ENCODE data around the gene ZSCAN30. TPM values are rescaled to one million over a fixed set of nuclear protein-coding genes. Genes with fewer than 3 reads are reported as not detected.
A peak's percentile ranks its signal among the peaks of the same experiment; 100 is the strongest.

The ZSCAN30 gene
- total and polyA plus RNA-seq, 9 of the 15 experiments (the other 6 are each of a cell fraction or from before 2014, with no cell fraction given) = 4.6 to 13.6 (median 10.8) TPM

DNA sequence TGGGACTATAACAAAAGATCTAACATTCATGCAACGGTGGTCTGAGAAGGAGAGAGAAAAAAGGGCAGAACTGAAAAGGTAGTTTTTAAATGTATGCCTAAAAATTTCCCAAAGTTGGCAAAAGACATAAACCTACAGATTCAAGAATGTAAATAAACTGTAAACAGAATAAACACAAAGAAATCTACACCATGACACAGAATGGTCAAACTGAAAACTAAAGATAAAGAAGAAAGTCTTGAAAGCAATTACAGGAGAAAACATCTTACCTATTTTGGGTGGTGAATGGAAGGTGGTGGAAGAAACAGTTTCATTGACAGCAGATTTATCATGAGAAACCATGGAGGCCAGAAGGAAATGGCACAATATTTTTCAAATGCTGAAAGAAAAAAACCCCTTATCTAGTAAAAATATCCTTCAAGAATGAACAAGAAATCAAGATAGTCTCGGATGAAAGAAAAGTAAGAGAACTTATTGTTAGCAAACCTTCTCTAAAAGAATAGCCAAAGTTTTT is 84.8 kb downstream of the ZSCAN30 start (continued):
- TF ChIP-seq, protein P1, sequence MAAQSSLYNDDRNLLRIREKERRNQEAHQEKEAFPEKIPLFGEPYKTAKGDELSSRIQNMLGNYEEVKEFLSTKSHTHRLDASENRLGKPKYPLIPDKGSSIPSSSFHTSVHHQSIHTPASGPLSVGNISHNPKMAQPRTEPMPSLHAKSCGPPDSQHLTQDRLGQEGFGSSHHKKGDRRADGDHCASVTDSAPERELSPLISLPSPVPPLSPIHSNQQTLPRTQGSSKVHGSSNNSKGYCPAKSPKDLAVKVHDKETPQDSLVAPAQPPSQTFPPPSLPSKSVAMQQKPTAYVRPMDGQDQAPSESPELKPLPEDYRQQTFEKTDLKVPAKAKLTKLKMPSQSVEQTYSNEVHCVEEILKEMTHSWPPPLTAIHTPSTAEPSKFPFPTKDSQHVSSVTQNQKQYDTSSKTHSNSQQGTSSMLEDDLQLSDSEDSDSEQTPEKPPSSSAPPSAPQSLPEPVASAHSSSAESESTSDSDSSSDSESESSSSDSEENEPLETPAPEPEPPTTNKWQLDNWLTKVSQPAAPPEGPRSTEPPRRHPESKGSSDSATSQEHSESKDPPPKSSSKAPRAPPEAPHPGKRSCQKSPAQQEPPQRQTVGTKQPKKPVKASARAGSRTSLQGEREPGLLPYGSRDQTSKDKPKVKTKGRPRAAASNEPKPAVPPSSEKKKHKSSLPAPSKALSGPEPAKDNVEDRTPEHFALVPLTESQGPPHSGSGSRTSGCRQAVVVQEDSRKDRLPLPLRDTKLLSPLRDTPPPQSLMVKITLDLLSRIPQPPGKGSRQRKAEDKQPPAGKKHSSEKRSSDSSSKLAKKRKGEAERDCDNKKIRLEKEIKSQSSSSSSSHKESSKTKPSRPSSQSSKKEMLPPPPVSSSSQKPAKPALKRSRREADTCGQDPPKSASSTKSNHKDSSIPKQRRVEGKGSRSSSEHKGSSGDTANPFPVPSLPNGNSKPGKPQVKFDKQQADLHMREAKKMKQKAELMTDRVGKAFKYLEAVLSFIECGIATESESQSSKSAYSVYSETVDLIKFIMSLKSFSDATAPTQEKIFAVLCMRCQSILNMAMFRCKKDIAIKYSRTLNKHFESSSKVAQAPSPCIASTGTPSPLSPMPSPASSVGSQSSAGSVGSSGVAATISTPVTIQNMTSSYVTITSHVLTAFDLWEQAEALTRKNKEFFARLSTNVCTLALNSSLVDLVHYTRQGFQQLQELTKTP (IDR thresholded peaks at IDR 0.05; ENCODE audit: low read depth in 1 of 2, partially characterized antibody in 2 of 2) = no peak
- TF ChIP-seq TRIM24 (IDR thresholded peaks at IDR 0.05) (peak in 1 of 2 experiments; percentile 51; a peak in 3 of 4 replicates), PML (IDR thresholded peaks at IDR 0.05; ENCODE audit: low read length) (no peak), CBX3 (IDR thresholded peaks at IDR 0.05; ENCODE audit: borderline replicate concordance in 1 of 2, low read length in 2 of 2) (peak in 1 of 2 experiments; percentile 38; a peak in 1 of 3 replicates), SMC3 (conservative IDR thresholded peaks at IDR 0.05; ENCODE audit: insufficient read depth, low read depth, low read length) (no peak), CBX5 (IDR thresholded peaks at IDR 0.05; ENCODE audit: borderline replicate concordance, low read depth) (0 out of 2 replicates have a peak, but pooled peaks have one; percentile 28), TRIM28 (IDR thresholded peaks at IDR 0.05) (peak; percentile 94), ZNF175 (CRISPR knock-in tag; IDR thresholded peaks at IDR 0.05; ENCODE audit: low read depth) (no peak), ZNF133 (CRISPR knock-in tag; IDR thresholded peaks at IDR 0.05) (no peak), ZEB2 (IDR thresholded peaks at IDR 0.05) (no peak), CEBPG (CRISPR knock-in tag; IDR thresholded peaks at IDR 0.05) (no peak), CEBPG (tag; conservative IDR thresholded peaks at IDR 0.05 in 1 of 2, IDR thresholded peaks at IDR 0.05 in 1 of 2) (no peak), ZNF134 (CRISPR knock-in tag; conservative IDR thresholded peaks at IDR 0.05) (no peak)
- TF ChIP-seq, protein P2, sequence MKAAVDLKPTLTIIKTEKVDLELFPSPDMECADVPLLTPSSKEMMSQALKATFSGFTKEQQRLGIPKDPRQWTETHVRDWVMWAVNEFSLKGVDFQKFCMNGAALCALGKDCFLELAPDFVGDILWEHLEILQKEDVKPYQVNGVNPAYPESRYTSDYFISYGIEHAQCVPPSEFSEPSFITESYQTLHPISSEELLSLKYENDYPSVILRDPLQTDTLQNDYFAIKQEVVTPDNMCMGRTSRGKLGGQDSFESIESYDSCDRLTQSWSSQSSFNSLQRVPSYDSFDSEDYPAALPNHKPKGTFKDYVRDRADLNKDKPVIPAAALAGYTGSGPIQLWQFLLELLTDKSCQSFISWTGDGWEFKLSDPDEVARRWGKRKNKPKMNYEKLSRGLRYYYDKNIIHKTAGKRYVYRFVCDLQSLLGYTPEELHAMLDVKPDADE (conservative IDR thresholded peaks at IDR 0.05; ENCODE audit: control insufficient read depth, low read depth, low read length) = no peak
- TF ChIP-seq, protein P3, sequence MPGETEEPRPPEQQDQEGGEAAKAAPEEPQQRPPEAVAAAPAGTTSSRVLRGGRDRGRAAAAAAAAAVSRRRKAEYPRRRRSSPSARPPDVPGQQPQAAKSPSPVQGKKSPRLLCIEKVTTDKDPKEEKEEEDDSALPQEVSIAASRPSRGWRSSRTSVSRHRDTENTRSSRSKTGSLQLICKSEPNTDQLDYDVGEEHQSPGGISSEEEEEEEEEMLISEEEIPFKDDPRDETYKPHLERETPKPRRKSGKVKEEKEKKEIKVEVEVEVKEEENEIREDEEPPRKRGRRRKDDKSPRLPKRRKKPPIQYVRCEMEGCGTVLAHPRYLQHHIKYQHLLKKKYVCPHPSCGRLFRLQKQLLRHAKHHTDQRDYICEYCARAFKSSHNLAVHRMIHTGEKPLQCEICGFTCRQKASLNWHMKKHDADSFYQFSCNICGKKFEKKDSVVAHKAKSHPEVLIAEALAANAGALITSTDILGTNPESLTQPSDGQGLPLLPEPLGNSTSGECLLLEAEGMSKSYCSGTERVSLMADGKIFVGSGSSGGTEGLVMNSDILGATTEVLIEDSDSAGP (CRISPR knock-in tag; IDR thresholded peaks at IDR 0.05) = no peak
- TF ChIP-seq, protein P4, sequence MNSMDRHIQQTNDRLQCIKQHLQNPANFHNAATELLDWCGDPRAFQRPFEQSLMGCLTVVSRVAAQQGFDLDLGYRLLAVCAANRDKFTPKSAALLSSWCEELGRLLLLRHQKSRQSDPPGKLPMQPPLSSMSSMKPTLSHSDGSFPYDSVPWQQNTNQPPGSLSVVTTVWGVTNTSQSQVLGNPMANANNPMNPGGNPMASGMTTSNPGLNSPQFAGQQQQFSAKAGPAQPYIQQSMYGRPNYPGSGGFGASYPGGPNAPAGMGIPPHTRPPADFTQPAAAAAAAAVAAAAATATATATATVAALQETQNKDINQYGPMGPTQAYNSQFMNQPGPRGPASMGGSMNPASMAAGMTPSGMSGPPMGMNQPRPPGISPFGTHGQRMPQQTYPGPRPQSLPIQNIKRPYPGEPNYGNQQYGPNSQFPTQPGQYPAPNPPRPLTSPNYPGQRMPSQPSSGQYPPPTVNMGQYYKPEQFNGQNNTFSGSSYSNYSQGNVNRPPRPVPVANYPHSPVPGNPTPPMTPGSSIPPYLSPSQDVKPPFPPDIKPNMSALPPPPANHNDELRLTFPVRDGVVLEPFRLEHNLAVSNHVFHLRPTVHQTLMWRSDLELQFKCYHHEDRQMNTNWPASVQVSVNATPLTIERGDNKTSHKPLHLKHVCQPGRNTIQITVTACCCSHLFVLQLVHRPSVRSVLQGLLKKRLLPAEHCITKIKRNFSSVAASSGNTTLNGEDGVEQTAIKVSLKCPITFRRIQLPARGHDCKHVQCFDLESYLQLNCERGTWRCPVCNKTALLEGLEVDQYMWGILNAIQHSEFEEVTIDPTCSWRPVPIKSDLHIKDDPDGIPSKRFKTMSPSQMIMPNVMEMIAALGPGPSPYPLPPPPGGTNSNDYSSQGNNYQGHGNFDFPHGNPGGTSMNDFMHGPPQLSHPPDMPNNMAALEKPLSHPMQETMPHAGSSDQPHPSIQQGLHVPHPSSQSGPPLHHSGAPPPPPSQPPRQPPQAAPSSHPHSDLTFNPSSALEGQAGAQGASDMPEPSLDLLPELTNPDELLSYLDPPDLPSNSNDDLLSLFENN (IDR thresholded peaks at IDR 0.05; ENCODE audit: low read depth in 2 of 2, low read length in 2 of 2) = no peak

Data from K562 (cell line).